Measurements from ENCODE around the gene KLHL25.

KLHL25 gene

DNA sequence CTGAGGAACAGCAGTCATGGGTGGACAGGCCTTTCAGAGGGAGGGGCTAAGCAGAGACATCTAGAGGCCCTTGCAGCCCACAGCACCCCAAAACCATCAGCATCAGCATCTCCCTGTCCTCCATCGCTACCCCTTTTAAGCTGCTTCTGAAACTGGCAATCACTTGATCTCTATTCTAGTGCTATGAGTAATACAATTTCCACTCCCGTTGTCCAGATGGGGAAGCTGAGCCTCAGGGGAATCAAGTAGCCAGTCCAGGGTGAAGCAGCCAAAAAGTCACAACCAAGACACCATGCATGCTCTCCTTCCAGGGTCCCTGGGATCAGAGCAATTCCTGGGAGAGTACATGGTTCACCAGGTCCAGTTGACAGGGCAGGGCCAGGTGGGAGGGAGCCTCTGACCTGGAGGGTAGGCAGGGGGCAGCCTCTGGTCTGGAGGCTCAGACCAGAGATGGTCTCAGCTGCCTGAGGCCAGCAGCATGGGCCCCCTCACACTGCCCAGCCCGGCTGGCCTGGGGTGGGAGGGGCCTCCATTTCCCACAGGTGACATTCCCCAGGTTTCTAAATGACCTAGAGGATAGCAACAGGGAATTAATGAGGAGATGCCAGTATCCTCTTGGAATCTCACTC lies 30.0 kb downstream of the KLHL25 start:
- no peak overlapping the region for H3K4me2 ChIP-seq (ENCODE audit: insufficient read depth, low read length)
- no peak overlapping the region for H2AFZ ChIP-seq (ENCODE audit: low read depth, low read length)
- H3K36me3 ChIP-seq (ENCODE audit: insufficient read depth, low read length), result peaks cover 25% of the 10 kb centered on the region
- no peak for ATAC-seq (ENCODE audit: insufficient read depth, low read depth)
- H3K79me2 ChIP-seq (ENCODE audit: insufficient read depth, low read length), result peaks cover 9% of the 10 kb centered on the region
- no peak for DNase-seq
- no peaks in the 10 kb centered on the region for H3K4me1 ChIP-seq (ENCODE audit: insufficient read depth, low read length)
- H4K20me1 ChIP-seq (ENCODE audit: insufficient read depth, low read length), result peaks cover 29% of the 10 kb centered on the region
- no peak for TF ChIP-seq EZH2 (IDR thresholded peaks at IDR 0.05; ENCODE audit: borderline replicate concordance, low read depth, low read length, severe bottlenecking)
- TF ChIP-seq, protein P1, sequence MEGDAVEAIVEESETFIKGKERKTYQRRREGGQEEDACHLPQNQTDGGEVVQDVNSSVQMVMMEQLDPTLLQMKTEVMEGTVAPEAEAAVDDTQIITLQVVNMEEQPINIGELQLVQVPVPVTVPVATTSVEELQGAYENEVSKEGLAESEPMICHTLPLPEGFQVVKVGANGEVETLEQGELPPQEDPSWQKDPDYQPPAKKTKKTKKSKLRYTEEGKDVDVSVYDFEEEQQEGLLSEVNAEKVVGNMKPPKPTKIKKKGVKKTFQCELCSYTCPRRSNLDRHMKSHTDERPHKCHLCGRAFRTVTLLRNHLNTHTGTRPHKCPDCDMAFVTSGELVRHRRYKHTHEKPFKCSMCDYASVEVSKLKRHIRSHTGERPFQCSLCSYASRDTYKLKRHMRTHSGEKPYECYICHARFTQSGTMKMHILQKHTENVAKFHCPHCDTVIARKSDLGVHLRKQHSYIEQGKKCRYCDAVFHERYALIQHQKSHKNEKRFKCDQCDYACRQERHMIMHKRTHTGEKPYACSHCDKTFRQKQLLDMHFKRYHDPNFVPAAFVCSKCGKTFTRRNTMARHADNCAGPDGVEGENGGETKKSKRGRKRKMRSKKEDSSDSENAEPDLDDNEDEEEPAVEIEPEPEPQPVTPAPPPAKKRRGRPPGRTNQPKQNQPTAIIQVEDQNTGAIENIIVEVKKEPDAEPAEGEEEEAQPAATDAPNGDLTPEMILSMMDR (IDR thresholded peaks at IDR 0.05; ENCODE audit: borderline replicate concordance, extremely low read depth, low read length, poor library complexity, severe bottlenecking), result no peak
- no peaks in the 10 kb centered on the region for H3K9me3 ChIP-seq (ENCODE audit: insufficient read depth, low read length, severe bottlenecking)
- H3K4me3 ChIP-seq (ENCODE audit: low read depth in 1 of 2, low read length in 2 of 2), result no peak overlapping the region
- no peaks in the 10 kb centered on the region for H3K27me3 ChIP-seq (ENCODE audit: insufficient read depth, low read length, poor library complexity)
- no peak overlapping the region for H3K27ac ChIP-seq (ENCODE audit: low read length)
- no peak overlapping the region for H3K9ac ChIP-seq (ENCODE audit: low read depth, low read length)

DNA sequence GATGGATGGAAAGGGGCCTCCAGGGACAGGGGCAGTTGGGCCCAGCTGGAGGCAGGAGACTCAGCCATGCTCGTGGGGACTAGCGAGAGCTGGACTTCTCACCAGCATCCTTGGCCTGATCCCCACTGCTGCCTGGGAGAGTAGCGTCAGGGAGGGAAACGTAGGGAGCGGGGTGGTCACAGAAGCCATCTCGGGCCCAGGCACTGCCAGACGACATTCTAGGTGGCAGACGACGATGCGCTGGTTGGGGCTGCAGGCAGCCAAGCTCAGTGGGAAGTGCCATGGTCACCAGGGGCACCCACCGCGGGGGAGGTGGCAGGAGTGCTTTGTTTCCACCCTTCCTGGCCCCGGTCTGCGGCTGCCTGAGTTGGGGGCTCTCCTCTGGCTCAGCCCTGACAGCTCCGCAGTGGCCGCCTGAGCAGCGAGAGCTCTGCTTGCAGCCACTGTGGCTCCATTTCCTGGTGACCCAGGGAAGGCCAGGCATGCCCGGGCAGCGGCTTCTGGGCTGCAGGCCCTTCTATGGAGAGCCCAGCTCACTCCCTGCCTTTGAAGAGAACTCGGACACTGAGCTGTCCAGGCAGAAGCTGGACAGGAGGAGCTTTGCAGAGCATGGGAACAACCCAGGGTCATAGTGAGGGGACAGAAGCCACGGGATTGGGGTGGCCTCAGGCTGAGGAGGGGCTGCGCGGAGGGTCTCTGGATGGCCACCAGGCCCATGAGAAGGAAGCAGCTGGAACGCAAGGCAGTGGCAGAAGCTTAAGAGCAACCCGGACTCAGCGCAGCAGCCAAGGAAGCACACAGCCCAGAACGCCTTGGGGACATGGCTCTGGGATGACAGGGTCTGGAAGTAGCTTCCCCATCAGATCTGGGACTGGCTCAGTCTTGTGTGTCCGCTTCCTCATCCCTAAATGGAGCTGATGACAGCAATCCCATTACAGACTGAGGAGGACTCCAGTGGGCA lies 30.8 kb downstream of the KLHL25 start:
- peaks cover 19% of the 10 kb centered on the region for H3K36me3 ChIP-seq (ENCODE audit: insufficient read depth, low read length)
- H3K4me3 ChIP-seq (ENCODE audit: low read depth in 1 of 2, low read length in 2 of 2), result no peak overlapping the region
- no peak overlapping the region for H3K4me2 ChIP-seq (ENCODE audit: insufficient read depth, low read length)
- TF ChIP-seq, protein P1 (IDR thresholded peaks at IDR 0.05; ENCODE audit: borderline replicate concordance, extremely low read depth, low read length, poor library complexity, severe bottlenecking), result no peak
- TF ChIP-seq EZH2 (IDR thresholded peaks at IDR 0.05; ENCODE audit: borderline replicate concordance, low read depth, low read length, severe bottlenecking), result no peak
- peaks cover 2% of the 10 kb centered on the region; the same call in 1 of the 2 replicates for H3K79me2 ChIP-seq (ENCODE audit: insufficient read depth, low read length)
- ATAC-seq (ENCODE audit: insufficient read depth, low read depth), result no peak
- no peaks in the 10 kb centered on the region for H3K9me3 ChIP-seq (ENCODE audit: insufficient read depth, low read length, severe bottlenecking)
- DNase-seq, result no peak
- no peaks in the 10 kb centered on the region for H3K27me3 ChIP-seq (ENCODE audit: insufficient read depth, low read length, poor library complexity)
- peaks cover 22% of the 10 kb centered on the region for H4K20me1 ChIP-seq (ENCODE audit: insufficient read depth, low read length)
- H2AFZ ChIP-seq (ENCODE audit: low read depth, low read length), result no peak overlapping the region
- H3K9ac ChIP-seq (ENCODE audit: low read depth, low read length), result no peak overlapping the region
- no peaks in the 10 kb centered on the region for H3K4me1 ChIP-seq (ENCODE audit: insufficient read depth, low read length)
- H3K27ac ChIP-seq (ENCODE audit: low read length), result no peak overlapping the region

DNA sequence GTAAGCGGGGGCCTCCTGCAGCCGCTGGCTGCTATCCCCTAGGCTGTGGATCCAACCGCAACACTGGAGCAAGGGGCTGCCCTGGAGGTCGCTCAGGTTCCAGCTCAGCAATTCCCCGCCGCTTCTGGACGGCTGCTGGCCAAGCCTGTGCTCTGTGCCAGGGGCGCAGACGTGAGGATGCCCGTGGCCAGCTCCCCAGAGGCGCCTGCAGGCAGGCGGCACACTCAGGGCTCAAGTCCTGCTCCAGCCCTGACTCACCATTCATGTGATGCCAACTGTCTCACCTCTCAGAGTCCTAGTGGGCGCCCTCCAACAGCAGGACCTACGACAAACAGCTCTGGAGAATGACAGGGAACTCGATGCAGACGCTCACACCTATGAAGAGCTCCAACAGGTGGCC lies 31.6 kb downstream of the KLHL25 start:
- Histone ChIP-seq H3K9ac (ENCODE audit: low read depth, low read length) (no peak overlapping the region), H3K4me1 (ENCODE audit: insufficient read depth, low read length) (no peaks in the 10 kb centered on the region), H2AFZ (ENCODE audit: low read depth, low read length) (no peak overlapping the region), H3K27me3 (ENCODE audit: insufficient read depth, low read length, poor library complexity) (no peaks in the 10 kb centered on the region), H3K36me3 (ENCODE audit: insufficient read depth, low read length) (peaks cover 14% of the 10 kb centered on the region), H3K4me3 (ENCODE audit: low read depth in 1 of 2, low read length in 2 of 2) (no peak overlapping the region), H4K20me1 (ENCODE audit: insufficient read depth, low read length) (peaks cover 18% of the 10 kb centered on the region), H3K4me2 (ENCODE audit: insufficient read depth, low read length) (no peak overlapping the region), H3K9me3 (ENCODE audit: insufficient read depth, low read length, severe bottlenecking) (no peaks in the 10 kb centered on the region), H3K27ac (ENCODE audit: low read length) (no peak overlapping the region), H3K79me2 (ENCODE audit: insufficient read depth, low read length) (peaks cover 2% of the 10 kb centered on the region; the same call in 1 of the 2 replicates)
- ATAC-seq (ENCODE audit: insufficient read depth, low read depth) (no peak), DNase-seq (no peak)
- TF ChIP-seq, protein P1 (IDR thresholded peaks at IDR 0.05; ENCODE audit: borderline replicate concordance, extremely low read depth, low read length, poor library complexity, severe bottlenecking), result no peak
- TF ChIP-seq EZH2 (IDR thresholded peaks at IDR 0.05; ENCODE audit: borderline replicate concordance, low read depth, low read length, severe bottlenecking), result no peak
